Upper lobe of left lung (tissue), 6 donors: Measurements from ENCODE around the gene SLN. TPM values are rescaled to one million over a fixed set of nuclear protein-coding genes. Genes with fewer than 3 reads are reported as not detected.

Experiments used
- ATAC-seq, 2 donors: fragments of 200-7000 bp; cut with Tn5 transposase; one replicate each; pipeline ENCODE4 v1.9.1; 2022; ENCODE audit warnings: mild to moderate bottlenecking in 2 of 2, moderate library complexity in 2 of 2; ENCODE audit not compliant: low FRiP score in 2 of 2
- DNase-seq, 2 donors: peaks; one replicate each; pipeline ENCODE4 v3.0.0-alpha.2; 2019 to 2020
- H3K27ac ChIP-seq, 4 donors: fragments of 200-600 bp; sonication (generic); one replicate each; pipeline ENCODE4 v1.5.1; 2016 to 2019
- H3K27me3 ChIP-seq, 4 donors: fragments of 200-600 bp; sonication (generic); one replicate each; pipeline ENCODE4 v1.5.1; 2017 to 2019
- H3K36me3 ChIP-seq, 4 donors: fragments of 200-600 bp; sonication (generic); one replicate each; pipeline ENCODE4 v1.5.1; 2016 to 2019
- H3K4me1 ChIP-seq, 4 donors: fragments of 200-600 bp; sonication (generic); one replicate each; pipeline ENCODE4 v1.5.1; 2018 to 2019
- H3K4me3 ChIP-seq, 4 donors: fragments of 200-600 bp; sonication (generic); one replicate each; pipeline ENCODE4 v1.5.1; 2017 to 2019; ENCODE audit warnings: mild to moderate bottlenecking in 2 of 4, moderate library complexity in 1 of 4
- H3K9me3 ChIP-seq, 4 donors: fragments of 200-600 bp; sonication (generic); one replicate each; pipeline ENCODE4 v1.5.1; 2018 to 2019
- CTCF ChIP-seq, 6 experiments: fragments of 450-650 bp in 4 of 6; fragments of 200-600 bp in 2 of 6; sonication (generic) in 2 of 6; IDR thresholded peaks; one replicate each; pipeline ENCODE4 v1.5.1; 2016 to 2019; ENCODE audit warnings: antibody characterized with exemption in 6 of 6
- EP300 ChIP-seq, 4 donors: sonication (generic); formaldehyde crosslinking; IDR thresholded peaks; one replicate each; pipeline ENCODE4 v1.5.1; 2017; ENCODE audit warnings: antibody characterized with exemption in 4 of 4, control low read depth in 2 of 4
- POLR2A ChIP-seq, 4 donors: fragments of 450-650 bp; IDR thresholded peaks; one replicate each; pipeline ENCODE4 v1.5.1; 2016 to 2017; ENCODE audit warnings: antibody characterized with exemption in 4 of 4, mild to moderate bottlenecking in 2 of 4
- POLR2AphosphoS5 ChIP-seq, 2 donors: sonication (generic); formaldehyde crosslinking; IDR thresholded peaks; one replicate each; pipeline ENCODE4 v1.5.1; 2017; ENCODE audit warnings: antibody characterized with exemption in 2 of 2
- WGBS, 2 donors: methylation state at CpG; one replicate each; pipeline ENCODE4 v1.1.5; 2017 to 2018; 5-methylcytosine and 5-hydroxymethylcytosine counted together
- total RNA-seq, 6 donors: library from RNA; depleted of rRNA in 4 of 6; stranded (reverse); fragments of >200 nt in 4 of 6; gene quantifications; one replicate each; pipeline versions ENCODE4 v1.1.0 to v1.2.1, GENCODE V29; 2016 to 2021
- donor health status: DM: no; HTN: no; CAD: no; lungs with moderate emphysema.
- donor health status: DM: no; HTN: yes; CAD: no; lungs with severe emphysema.

Gene SLN
- total RNA-seq, 6 donors from 2014 or later, result 0.97 to 1.6 TPM; not detected in 4

DNA sequence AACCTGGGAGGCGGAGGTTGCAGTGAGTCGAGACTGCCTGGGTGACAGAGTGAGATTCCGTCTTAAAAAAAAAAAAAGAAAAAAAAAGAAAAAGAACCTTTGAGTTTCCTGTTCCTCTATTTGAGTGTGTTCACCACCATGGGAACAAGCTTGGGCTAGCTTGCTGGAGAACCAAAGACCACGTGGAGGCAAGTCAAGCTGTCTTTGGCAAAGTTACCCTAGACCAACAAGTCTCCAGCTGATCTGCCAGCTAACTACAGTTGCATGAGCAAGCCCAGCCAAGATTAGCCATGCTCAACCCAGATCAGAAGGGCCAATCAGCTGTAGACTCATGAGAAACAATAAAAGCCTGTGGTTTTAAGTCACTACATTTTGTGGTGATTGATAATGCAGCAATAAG lies 29.7 kb downstream of the SLN start:
- ATAC-seq, result peak in 1 of 2 donors; percentile 34
- H3K36me3 ChIP-seq, result no peaks in the 10 kb centered on the region
- no peaks in the 10 kb centered on the region for H3K9me3 ChIP-seq
- H3K4me3 ChIP-seq, result no peak overlapping the region
- TF ChIP-seq POLR2AphosphoS5 (IDR thresholded peaks at IDR 0.05), result no peak
- no peak for TF ChIP-seq EP300 (IDR thresholded peaks at IDR 0.05)
- TF ChIP-seq POLR2A (IDR thresholded peaks at IDR 0.05), result no peak
- no peak for TF ChIP-seq CTCF (IDR thresholded peaks at IDR 0.05)
- H3K27ac ChIP-seq, result no peak overlapping the region
- 78 to 80% methylated on average over 4 of the region's 4 CpGs for WGBS, 2 donors
- no peaks in the 10 kb centered on the region for H3K4me1 ChIP-seq
- H3K27me3 ChIP-seq, result no peaks in the 10 kb centered on the region
- DNase-seq, result no peak

- TF ChIP-seq POLR2A (IDR thresholded peaks at IDR 0.05), result no peak
- TF ChIP-seq CTCF (IDR thresholded peaks at IDR 0.05), result no peak
- no peak for TF ChIP-seq POLR2AphosphoS5 (IDR thresholded peaks at IDR 0.05)
- TF ChIP-seq EP300 (IDR thresholded peaks at IDR 0.05), result no peak
- H3K4me3 ChIP-seq, result no peak overlapping the region
- WGBS, 2 donors, result 81 to 86% methylated on average over 4 of the region's 4 CpGs
- DNase-seq (no peak), ATAC-seq (no peak)
- no peaks in the 10 kb centered on the region for H3K27me3 ChIP-seq
- H3K9me3 ChIP-seq, result no peaks in the 10 kb centered on the region
- no peak overlapping the region for H3K27ac ChIP-seq
- no peaks in the 10 kb centered on the region for H3K36me3 ChIP-seq
- no peaks in the 10 kb centered on the region for H3K4me1 ChIP-seq
Measured at GRCh38 chr11:107679255-107680024, 32.4 kb downstream of the SLN start.

DNA sequence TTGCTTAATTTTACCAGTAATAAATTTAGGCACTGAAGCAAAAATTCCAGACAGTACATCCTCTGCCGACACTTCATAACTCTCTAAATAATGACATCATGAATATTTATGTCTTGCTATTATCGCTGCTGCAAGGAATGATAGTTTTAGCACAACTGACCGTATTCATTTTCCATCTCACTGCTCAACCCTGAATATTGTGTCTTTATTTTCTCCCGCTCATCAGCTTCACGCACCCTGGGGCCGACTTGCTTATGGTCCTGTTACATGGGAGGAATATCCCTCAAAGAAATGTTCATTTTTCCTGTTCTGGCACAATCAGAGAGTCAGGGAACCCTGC lies 33.3 kb downstream of the SLN start:
- Histone ChIP-seq H3K27ac (no peak overlapping the region), H3K36me3 (no peaks in the 10 kb centered on the region), H3K4me3 (no peak overlapping the region), H3K27me3 (no peaks in the 10 kb centered on the region), H3K9me3 (no peaks in the 10 kb centered on the region), H3K4me1 (no peaks in the 10 kb centered on the region)
- 75 to 77% methylated on average over 6 of the region's 6 CpGs for WGBS, 2 donors
- ATAC-seq (no peak), DNase-seq (no peak)
- no peak for TF ChIP-seq POLR2A (IDR thresholded peaks at IDR 0.05)
- TF ChIP-seq POLR2AphosphoS5 (IDR thresholded peaks at IDR 0.05), result no peak
- no peak for TF ChIP-seq EP300 (IDR thresholded peaks at IDR 0.05)
- TF ChIP-seq CTCF (IDR thresholded peaks at IDR 0.05), result no peak

DNA sequence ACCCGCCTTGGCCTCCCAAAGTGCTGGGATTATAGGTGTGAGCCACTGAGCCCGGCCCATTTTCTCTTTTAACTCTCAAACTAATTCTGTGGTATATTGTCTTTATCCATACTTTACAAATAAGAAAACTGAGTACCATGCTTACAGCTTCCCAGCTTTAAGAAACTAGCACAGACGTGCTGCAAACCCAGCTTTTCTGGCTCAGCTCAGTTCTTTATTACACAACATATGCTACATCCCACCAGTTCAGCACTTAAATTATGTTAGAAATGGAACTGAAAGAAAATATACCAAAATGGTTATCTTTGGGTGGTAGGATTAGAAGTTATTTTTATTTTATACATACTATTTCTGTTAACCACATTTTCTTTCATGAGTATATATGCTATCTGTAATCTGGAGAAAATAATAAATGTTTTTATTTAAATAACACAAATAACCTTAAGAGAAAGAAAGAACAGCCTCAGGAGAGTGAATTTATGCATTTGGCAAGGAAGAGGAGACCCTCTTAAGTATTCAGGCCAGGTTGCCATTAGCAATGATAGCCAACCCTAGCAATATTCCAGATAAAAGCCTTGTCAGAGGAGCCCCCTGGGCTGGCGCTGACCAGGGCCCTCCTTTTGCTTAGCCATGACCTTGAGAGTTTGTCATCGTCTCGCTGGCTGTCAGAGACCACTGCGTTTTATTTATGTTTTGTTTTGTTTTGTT lies 33.8 kb downstream of the SLN start:
- DNase-seq (no peak), ATAC-seq (no peak)
- Histone ChIP-seq H3K4me1 (no peaks in the 10 kb centered on the region), H3K36me3 (no peaks in the 10 kb centered on the region), H3K27ac (no peak overlapping the region), H3K4me3 (no peak overlapping the region), H3K27me3 (no peaks in the 10 kb centered on the region), H3K9me3 (no peaks in the 10 kb centered on the region)
- 81 to 85% methylated on average over 7 of the region's 7 CpGs for WGBS, 2 donors
- no peak for TF ChIP-seq EP300 (IDR thresholded peaks at IDR 0.05)
- no peak for TF ChIP-seq POLR2AphosphoS5 (IDR thresholded peaks at IDR 0.05)
- TF ChIP-seq CTCF (IDR thresholded peaks at IDR 0.05), result no peak
- TF ChIP-seq POLR2A (IDR thresholded peaks at IDR 0.05), result no peak
